ENCODE data around the gene SNAPC4.

Gene SNAPC4

GRCh38 chr9:136372561-136373299 is 27.2 kb downstream of the SNAPC4 start:
- DNase-seq (ENCODE audit: low spot score), result no peak

- DNase-seq (ENCODE audit: low spot score), result no peak
Observed at GRCh38 chr9:136372006-136372405, 28.0 kb downstream of the SNAPC4 start.

- DNase-seq (ENCODE audit: low spot score), result no peak
Observed at GRCh38 chr9:136371533-136371880, 28.5 kb downstream of the SNAPC4 start.

- DNase-seq (ENCODE audit: low spot score), result no peak
Observed at GRCh38 chr9:136370687-136371532, 29.1 kb downstream of the SNAPC4 start.

GRCh38 chr9:136370037-136370436 is 29.9 kb downstream of the SNAPC4 start:
- DNase-seq (ENCODE audit: low spot score), result no peak

GRCh38 chr9:136368190-136368589 is 31.8 kb downstream of the SNAPC4 start:
- DNase-seq (ENCODE audit: low spot score), result no peak

- DNase-seq (ENCODE audit: low spot score), result no peak
Observed at GRCh38 chr9:136367296-136368145, 32.4 kb downstream of the SNAPC4 start.

GRCh38 chr9:136366826-136367225 is 33.1 kb downstream of the SNAPC4 start:
- no peak for DNase-seq (ENCODE audit: low spot score)

GRCh38 chr9:136365775-136366222 is 34.2 kb downstream of the SNAPC4 start:
- no peak for DNase-seq (ENCODE audit: low spot score)

GRCh38 chr9:136364942-136365774 is 34.8 kb downstream of the SNAPC4 start:
- DNase-seq (ENCODE audit: low spot score), result no peak

GRCh38 chr9:136363949-136364748 is 35.8 kb downstream of the SNAPC4 start:
- no peak for DNase-seq (ENCODE audit: low spot score)

- DNase-seq (ENCODE audit: low spot score), result peak; percentile 94
Observed at GRCh38 chr9:136363106-136363948, 36.6 kb downstream of the SNAPC4 start, which contains the start of gene DNLZ. DNLZ (minus strand) TSS chr9:136363744; CDS start chr9:136363714, 30 bp downstream.

- DNase-seq (ENCODE audit: low spot score), result no peak
Observed at GRCh38 chr9:136362450-136362784, 37.6 kb downstream of the SNAPC4 start.

GRCh38 chr9:136361754-136362449 is 38.1 kb downstream of the SNAPC4 start:
- no peak for DNase-seq (ENCODE audit: low spot score)

GRCh38 chr9:136361047-136361753 is 38.8 kb downstream of the SNAPC4 start:
- no peak for DNase-seq (ENCODE audit: low spot score)

- DNase-seq (ENCODE audit: low spot score), result no peak
Observed at GRCh38 chr9:136359774-136360718, 39.9 kb downstream of the SNAPC4 start.

- no peak for DNase-seq (ENCODE audit: low spot score)
Observed at GRCh38 chr9:136358888-136359287, 41.1 kb downstream of the SNAPC4 start.

Data from CD4-positive, alpha-beta T cell treated with Interleukin-15 for 4 hours (primary cell).